ENCODE results near the gene RHOG. TPM values are rescaled to one million over a fixed set of nuclear protein-coding genes. Genes with fewer than 3 reads are reported as not detected.

The RHOG gene
- total RNA-seq, 1 donor from 2014 or later: 163 TPM

- Mint-ChIP-seq H3K4me1 (peaks cover 85% of the 10 kb centered on the region), H3K27me3 (no peaks in the 10 kb centered on the region), H3K36me3 (ENCODE audit: low read depth) (peaks cover 3% of the 10 kb centered on the region), H3K27ac (no peak overlapping the region), H3K9me3 (no peaks in the 10 kb centered on the region), H3K4me3 (no peak overlapping the region)
- CTCF ChIA-PET: interaction anchor here (1.7 to 5.2 kb wide), 2 partner anchors 28 to 33 kb away, joined by 7 to 22 read pairs; partner anchors contain the start of gene STIM1
- POLR2A ChIA-PET: interaction anchor here (0.7 to 1.1 kb wide), 3 partner anchors 12 to 41 kb away, joined by 3 to 5 read pairs (median 3); partner anchors contain the start of gene STIM1
- intact Hi-C loops (cut with micrococcal nuclease): no loop called here
- no peak for TF ChIP-seq CTCF (IDR thresholded peaks at IDR 0.05)
- ATAC-seq (ENCODE audit: low read depth) (no peak), DNase-seq (no peak)
Measured at GRCh38 chr11:3882655-3883054, 41.9 kb upstream of the RHOG start.

GRCh38 chr11:3880724-3881123, 40.0 kb upstream of the RHOG start:
- intact Hi-C loops (cut with micrococcal nuclease): loop anchor here (1.0 to 2.0 kb wide), 5 partner anchors 9 to 25 kb away; partner anchors contain the start of gene STIM1
- no peaks in the 10 kb centered on the region for H3K9me3 Mint-ChIP-seq
- ChIA-PET POLR2A (interaction anchor here (0.5 to 4.2 kb wide), 11 partner anchors 10 to 101 kb away, joined by 3 to 43 read pairs (median 4); partner anchors contain the start of genes RHOG and STIM1), CTCF (interaction anchor here (1.2 to 5.2 kb wide), 4 partner anchors 21 to 31 kb away, joined by 3 to 22 read pairs (median 8); partner anchors contain the start of gene STIM1)
- ATAC-seq (ENCODE audit: low read depth): peak; percentile 80
- peaks cover 85% of the 10 kb centered on the region for H3K4me1 Mint-ChIP-seq
- peak overlapping the region; percentile 60 for H3K4me3 Mint-ChIP-seq
- H3K27me3 Mint-ChIP-seq: no peaks in the 10 kb centered on the region
- TF ChIP-seq CTCF (IDR thresholded peaks at IDR 0.05): no peak
- DNase-seq: no peak
- H3K36me3 Mint-ChIP-seq (ENCODE audit: low read depth): no peaks in the 10 kb centered on the region
- peak overlapping the region; percentile 87 for H3K27ac Mint-ChIP-seq

- H3K4me1 Mint-ChIP-seq: peaks cover 87% of the 10 kb centered on the region
- H3K27ac Mint-ChIP-seq: peak overlapping the region; percentile 87
- no peak for ATAC-seq (ENCODE audit: low read depth)
- no peak for DNase-seq
- POLR2A ChIA-PET: interaction anchor here (0.6 to 4.2 kb wide), 8 partner anchors 9 to 102 kb away, joined by 3 to 43 read pairs (median 7); partner anchors contain the start of genes RHOG and STIM1
- no peaks in the 10 kb centered on the region for H3K27me3 Mint-ChIP-seq
- CTCF ChIA-PET: interaction anchor here (1.2 to 5.2 kb wide), 4 partner anchors 21 to 30 kb away, joined by 3 to 22 read pairs (median 8); partner anchors contain the start of gene STIM1
- H3K36me3 Mint-ChIP-seq (ENCODE audit: low read depth): no peaks in the 10 kb centered on the region
- H3K9me3 Mint-ChIP-seq: no peaks in the 10 kb centered on the region
- TF ChIP-seq CTCF (IDR thresholded peaks at IDR 0.05): no peak
- intact Hi-C loops (cut with micrococcal nuclease): loop anchor here (1.0 to 2.0 kb wide), 5 partner anchors 9 to 25 kb away; partner anchors contain the start of gene STIM1
- H3K4me3 Mint-ChIP-seq: peak overlapping the region; percentile 25
Measured at GRCh38 chr11:3879967-3880542, 39.3 kb upstream of the RHOG start.

GRCh38 chr11:3879216-3879966, 38.6 kb upstream of the RHOG start:
- Mint-ChIP-seq H3K27ac (peak overlapping the region; percentile 87), H3K4me3 (peak overlapping the region; percentile 25), H3K36me3 (ENCODE audit: low read depth) (no peaks in the 10 kb centered on the region), H3K4me1 (peaks cover 88% of the 10 kb centered on the region), H3K27me3 (no peaks in the 10 kb centered on the region), H3K9me3 (no peaks in the 10 kb centered on the region)
- DNase-seq (no peak), ATAC-seq (ENCODE audit: low read depth) (peak; percentile 40)
- ChIA-PET CTCF (interaction anchor here (1.0 to 5.2 kb wide), 3 partner anchors 15 to 30 kb away, joined by 3 to 22 read pairs (median 3); no protein-coding TSS in a partner anchor), POLR2A (interaction anchor here (1.4 to 4.3 kb wide), 6 partner anchors 8 to 39 kb away, joined by 3 to 43 read pairs (median 20); partner anchors contain the start of genes RHOG and STIM1)
- no peak for TF ChIP-seq CTCF (IDR thresholded peaks at IDR 0.05)
- intact Hi-C loops (cut with micrococcal nuclease): no loop called here
